Neural cell (in vitro differentiated cells): Measurements from ENCODE around the gene TXNRD1. TPM values are rescaled to one million over a fixed set of nuclear protein-coding genes. Genes with fewer than 3 reads are reported as not detected.
"Not testable (repeated sequence)": the region's sequence is repeated elsewhere in the genome, so short reads cannot be mapped to it uniquely, and the experiment has no call there.

Source experiments
- H2AFZ ChIP-seq: fragments of 200-600, 300-800 bp; sonication (generic), shearing (Covaris generic); 2 replicates; pipeline ENCODE4 v1.6.0; 2014; ENCODE audit warnings: low read depth, mild to moderate bottlenecking, antibody characterized with exemption, low read length, moderate library complexity
- H3F3A ChIP-seq: fragments of 200-600 bp; shearing (Covaris generic); 2 replicates; pipeline ENCODE4 v1.6.1; 2016; ENCODE audit warnings: mild to moderate bottlenecking, moderate library complexity, mixed read lengths, antibody characterized with exemption, low read length; ENCODE audit not compliant: insufficient read depth, poor library complexity, severe bottlenecking
- H3K27ac ChIP-seq: fragments of 200-600, 300-800 bp; sonication (generic), shearing (Covaris generic); 2 replicates; pipeline ENCODE4 v1.5.1; 2014; ENCODE audit warnings: mild to moderate bottlenecking, low read length, moderate library complexity
- H3K27me3 ChIP-seq: fragments of 300-800, 200-600 bp; sonication (generic), shearing (Covaris generic); 2 replicates; pipeline ENCODE4 v1.6.0; 2014; ENCODE audit warnings: mild to moderate bottlenecking, low read depth, low read length, moderate library complexity; ENCODE audit not compliant: insufficient read depth
- H3K36me3 ChIP-seq: fragments of 300-800, 200-600 bp; sonication (generic), shearing (Covaris generic); 2 replicates; pipeline ENCODE4 v1.5.1; 2014; ENCODE audit warnings: mild to moderate bottlenecking, antibody characterized with exemption, low read length, moderate library complexity; ENCODE audit not compliant: insufficient read depth
- H3K4me2 ChIP-seq: fragments of 300-800, 200-600 bp; sonication (generic), shearing (Covaris generic); 2 replicates; pipeline ENCODE4 v1.6.0; 2014; ENCODE audit warnings: mild to moderate bottlenecking, low read length
- H3K4me3 ChIP-seq: fragments of 300-800, 200-600 bp; sonication (generic), shearing (Covaris generic); 2 replicates; pipeline ENCODE4 v1.5.1; 2014; ENCODE audit warnings: mild to moderate bottlenecking, low read length, moderate library complexity
- H3K79me2 ChIP-seq: fragments of 200-600 bp; shearing (Covaris generic); replicated peaks from 2 replicates; pipeline ENCODE4 v1.6.0; 2014; ENCODE audit warnings: mild to moderate bottlenecking, low read length, moderate library complexity; ENCODE audit not compliant: insufficient read depth
- H3K9ac ChIP-seq: fragments of 300-800, 200-600 bp; sonication (generic), shearing (Covaris generic); 2 replicates; pipeline ENCODE4 v1.6.1; 2016; ENCODE audit warnings: mild to moderate bottlenecking, low read length, mixed read lengths
- H3K9me2 ChIP-seq: fragments of 200-600 bp; shearing (Covaris generic); 2 replicates; pipeline ENCODE4 v1.6.1; 2016; ENCODE audit warnings: mild to moderate bottlenecking, low read length, mixed read lengths; ENCODE audit not compliant: insufficient read depth
- H3K9me3 ChIP-seq: fragments of 200-600, 300-800 bp; sonication (generic), shearing (Covaris generic); 2 replicates; pipeline ENCODE4 v1.6.1; 2016; ENCODE audit warnings: mild to moderate bottlenecking, mixed run types, low read length, moderate library complexity, mixed read lengths
- H4K20me1 ChIP-seq: fragments of 200-600 bp; shearing (Covaris generic); 2 replicates; pipeline ENCODE4 v1.6.1; 2016; ENCODE audit warnings: mild to moderate bottlenecking, mixed run types; ENCODE audit not compliant: insufficient read depth
- CTCF ChIP-seq: fragments of 450-650 bp; IDR thresholded peaks from 2 replicates; pipeline ENCODE4 v1.5.1; 2014; ENCODE audit warnings: antibody characterized with exemption, mild to moderate bottlenecking, moderate library complexity; ENCODE audit not compliant: poor library complexity, severe bottlenecking
- EP300 ChIP-seq: fragments of 450-650 bp; conservative IDR thresholded peaks from 2 replicates; pipeline ENCODE4 v1.6.1; 2014; ENCODE audit warnings: antibody characterized with exemption, mild to moderate bottlenecking, moderate library complexity; ENCODE audit not compliant: poor library complexity, severe bottlenecking
- EZH2 ChIP-seq: fragments of 200-600, 300-800 bp; shearing (Covaris generic), sonication (generic); IDR thresholded peaks from 2 replicates; pipeline ENCODE4 v1.6.1; 2014; ENCODE audit warnings: antibody characterized with exemption, low read length, borderline replicate concordance, mild to moderate bottlenecking; ENCODE audit not compliant: insufficient read depth, poor library complexity, severe bottlenecking
- MXI1 ChIP-seq: fragments of 450-650 bp; conservative IDR thresholded peaks from 2 replicates; pipeline ENCODE4 v1.6.1; 2014; ENCODE audit warnings: antibody characterized with exemption, mild to moderate bottlenecking; ENCODE audit not compliant: poor library complexity, severe bottlenecking
- POLR2AphosphoS5 ChIP-seq: IDR thresholded peaks from 2 replicates; pipeline ENCODE4 v1.6.1; 2012
- RAD21 ChIP-seq: fragments of 450-650 bp; conservative IDR thresholded peaks from 2 replicates; pipeline ENCODE4 v1.6.1; 2014; ENCODE audit warnings: antibody characterized with exemption, mild to moderate bottlenecking, moderate library complexity
- REST ChIP-seq: IDR thresholded peaks from 2 replicates; pipeline ENCODE4 v1.6.1; 2012; ENCODE audit warnings: borderline replicate concordance
- SMC3 ChIP-seq: fragments of 450-650 bp; conservative IDR thresholded peaks from 2 replicates; pipeline ENCODE4 v1.6.1; 2014; ENCODE audit warnings: antibody characterized with exemption, mild to moderate bottlenecking, moderate library complexity; ENCODE audit not compliant: poor library complexity
- TAF1 ChIP-seq: IDR thresholded peaks from 2 replicates; pipeline ENCODE4 v1.6.1; 2012; ENCODE audit warnings: low read depth
- polyA plus RNA-seq: library from polyadenylated mRNA; depleted of rRNA; stranded (reverse); fragments of >200 nt; gene quantifications from 2 replicates; pipeline ENCODE4 v1.2.3, GENCODE V29; 2014

The TXNRD1 gene
- polyA plus RNA-seq, 1 donor from 2014 or later, result 59.6 TPM

GRCh38 chr12:104321949-104322348 lies 106.4 kb downstream of the TXNRD1 start:
- no peaks in the 10 kb centered on the region for H3K79me2 ChIP-seq
- H3K4me3 ChIP-seq, result no peak overlapping the region
- H3K9ac ChIP-seq, result no peak overlapping the region
- no peak overlapping the region for H2AFZ ChIP-seq
- no peaks in the 10 kb centered on the region for H3K9me2 ChIP-seq
- H3K27me3 ChIP-seq, result no peaks in the 10 kb centered on the region
- no peaks in the 10 kb centered on the region for H4K20me1 ChIP-seq
- H3K9me3 ChIP-seq, result no peaks in the 10 kb centered on the region
- H3K36me3 ChIP-seq, result no peaks in the 10 kb centered on the region
- no peak overlapping the region for H3K27ac ChIP-seq
- no peak overlapping the region for H3K4me2 ChIP-seq
- H3F3A ChIP-seq, result no peaks in the 10 kb centered on the region
- no peak for TF ChIP-seq POLR2AphosphoS5
- no peak for TF ChIP-seq CTCF
- no peak for TF ChIP-seq REST
- TF ChIP-seq EP300, result no peak
- TF ChIP-seq SMC3, result no peak
- TF ChIP-seq RAD21, result no peak
- no peak for TF ChIP-seq TAF1
- TF ChIP-seq MXI1, result no peak
- TF ChIP-seq EZH2, result no peak

GRCh38 chr12:104322533-104322932 lies 107.0 kb downstream of the TXNRD1 start:
- not testable (repeated sequence) for H3K36me3 ChIP-seq, H3K9ac ChIP-seq, H3F3A ChIP-seq, H3K27ac ChIP-seq, H3K9me3 ChIP-seq, H2AFZ ChIP-seq, H4K20me1 ChIP-seq, H3K27me3 ChIP-seq, H3K4me3 ChIP-seq, H3K4me2 ChIP-seq, H3K79me2 ChIP-seq, H3K9me2 ChIP-seq

GRCh38 chr12:104323899-104324298 lies 108.3 kb downstream of the TXNRD1 start:
- TF ChIP-seq EZH2 (no peak), CTCF (no peak), TAF1 (no peak)
- no peak overlapping the region for H2AFZ ChIP-seq
- no peaks in the 10 kb centered on the region for H3K9me3 ChIP-seq
- H3F3A ChIP-seq, result no peaks in the 10 kb centered on the region
- H3K27ac ChIP-seq, result no peak overlapping the region
- H3K4me2 ChIP-seq, result no peak overlapping the region
- no peak overlapping the region for H3K9ac ChIP-seq
- no peaks in the 10 kb centered on the region for H3K9me2 ChIP-seq
- peaks cover 4% of the 10 kb centered on the region for H3K36me3 ChIP-seq
- H3K79me2 ChIP-seq, result no peaks in the 10 kb centered on the region
- no peaks in the 10 kb centered on the region for H3K27me3 ChIP-seq
- no peak overlapping the region for H3K4me3 ChIP-seq
- H4K20me1 ChIP-seq, result no peaks in the 10 kb centered on the region

- not testable (repeated sequence) for H3K27me3 ChIP-seq, H2AFZ ChIP-seq, H3K9ac ChIP-seq, H3F3A ChIP-seq, H4K20me1 ChIP-seq, H3K4me3 ChIP-seq, H3K9me3 ChIP-seq, H3K27ac ChIP-seq, H3K4me2 ChIP-seq, H3K36me3 ChIP-seq, H3K79me2 ChIP-seq, H3K9me2 ChIP-seq
Observed at GRCh38 chr12:104328278-104328677, 112.7 kb downstream of the TXNRD1 start.
